K562 (cell line): Measurements from ENCODE around the gene MBD5. TPM values are rescaled to one million over a fixed set of nuclear protein-coding genes. Genes with fewer than 3 reads are reported as not detected.
A peak's percentile ranks its signal among the peaks of the same experiment; 100 is the strongest.

ENCODE experiments used
- ATAC-seq: fragments of 200-7000 bp; cut with Tn5 transposase; 3 replicates; pipeline ENCODE4 v1.9.1; 2020; ENCODE audit warnings: moderate library complexity
- BruUV-seq: library from RNA; stranded (reverse); fragments of 400-500 nt; replicated peaks from 2 replicates; lab custom pipeline; 2021; lab: Mats Ljungman, UMichigan
- CTCF ChIA-PET: fragments of 300-600 bp; formaldehyde crosslinking; extraction: SDS; loops from one replicate; lab custom pipeline; 2021; ENCODE audit warnings: low intra/inter-chr PET ratio; lab: Yijun Ruan, JAX
- POLR2A ChIA-PET: fragments of 300-600, 350-650 bp; sonication (Branson Sonifier 250); formaldehyde crosslinking; extraction: SDS; loops from one replicate; lab custom pipeline; 2021; ENCODE audit warnings: antibody characterized with exemption, inconsistent platforms; lab: Yijun Ruan, JAX
- DNase-seq, 4 experiments: peaks; one replicate each; pipeline versions ENCODE4 v3.0.0 to v3.0.0-alpha.2; 2011 to 2018; ENCODE audit warnings: low spot score in 3 of 4, mixed read lengths in 3 of 4; ENCODE audit errors: extremely low read depth in 1 of 4
- FAIRE-seq: peaks from 2 replicates; lab custom pipeline; 2011; peaks lifted over from hg19 to GRCh38; lab: Jason Lieb, UNC
- H2AFZ ChIP-seq: 2 replicates; pipeline ENCODE4 v1.6.0; 2011; ENCODE audit warnings: low read depth, low read length, control low read depth, inconsistent platforms
- H3K27ac ChIP-seq: fragments of 200-600 bp; 3 replicates; pipeline ENCODE4 v1.8.0; 2011; ENCODE audit warnings: low read depth, mild to moderate bottlenecking, control low read depth, inconsistent platforms, low read length, moderate library complexity, mixed read lengths; ENCODE audit errors: extremely low read depth
- H3K27me3 ChIP-seq, 2 experiments: fragments of 300-600 bp in 1 of 2; 2 replicates in 1 of 2; 3 replicates in 1 of 2; pipeline versions ENCODE4 v1.6.0 to v1.8.0; 2011; ENCODE audit warnings: inconsistent platforms in 2 of 2, low read length in 2 of 2, mild to moderate bottlenecking in 1 of 2, mixed read lengths in 1 of 2, moderate library complexity in 1 of 2; ENCODE audit not compliant: control insufficient read depth in 2 of 2, insufficient read depth in 2 of 2
- H3K36me3 ChIP-seq: fragments of 300-600 bp; 3 replicates; pipeline ENCODE4 v1.8.0; 2011; ENCODE audit warnings: mild to moderate bottlenecking, low read length, inconsistent platforms; ENCODE audit not compliant: control insufficient read depth, insufficient read depth
- H3K4me1 ChIP-seq, 2 experiments: fragments of 200-600 bp in 1 of 2; replicated peaks in 1 of 2; 2 replicates in 1 of 2; 3 replicates in 1 of 2; pipeline versions ENCODE4 v1.5.1 to v1.8.0; 2011; ENCODE audit warnings: inconsistent platforms in 2 of 2, low read length in 2 of 2, mild to moderate bottlenecking in 1 of 2, mixed read lengths in 1 of 2, moderate library complexity in 1 of 2; ENCODE audit not compliant: control insufficient read depth in 2 of 2, insufficient read depth in 2 of 2
- H3K4me2 ChIP-seq: 2 replicates; pipeline ENCODE4 v1.6.1; 2011; ENCODE audit warnings: low read length, control low read depth, inconsistent platforms, mixed read lengths; ENCODE audit not compliant: insufficient read depth
- H3K4me3 ChIP-seq: fragments of 200-600 bp; sonication (generic), shearing (Covaris generic); 2 replicates; pipeline ENCODE4 v1.5.1; 2016; ENCODE audit warnings: control low read depth, inconsistent platforms
- H3K79me2 ChIP-seq: fragments of 200-600 bp; 3 replicates; pipeline ENCODE4 v1.8.0; 2011; ENCODE audit warnings: low read length, inconsistent platforms; ENCODE audit not compliant: control insufficient read depth, insufficient read depth
- H3K9ac ChIP-seq, 2 experiments: 2 replicates each; pipeline versions ENCODE4 v1.6.0 to v1.6.1; 2011; ENCODE audit warnings: low read depth in 2 of 2, low read length in 2 of 2, control low read depth in 1 of 2, inconsistent platforms in 1 of 2, mild to moderate bottlenecking in 1 of 2, mixed read lengths in 1 of 2; ENCODE audit not compliant: insufficient read depth in 1 of 2
- H3K9me1 ChIP-seq: one replicate; pipeline ENCODE4 v1.6.0; 2011; ENCODE audit warnings: inconsistent platforms, mild to moderate bottlenecking, low read length, moderate library complexity; ENCODE audit not compliant: control insufficient read depth, insufficient read depth
- H3K9me3 ChIP-seq: replicated peaks from 2 replicates; pipeline ENCODE4 v1.5.1; 2011; ENCODE audit warnings: low read depth, low read length, inconsistent platforms; ENCODE audit not compliant: control insufficient read depth, insufficient read depth
- H4K20me1 ChIP-seq: replicated peaks from 2 replicates; pipeline ENCODE4 v1.6.1; 2011; ENCODE audit warnings: low read length, inconsistent platforms, mixed read lengths; ENCODE audit not compliant: control insufficient read depth, insufficient read depth
- E2F3 ChIP-seq: fragments of 250-450 bp; sonication (Bioruptor Pico); IDR thresholded peaks from 2 replicates; pipeline ENCODE4 v1.4.0; 2020; ENCODE audit warnings: mild to moderate bottlenecking
- ETV5 ChIP-seq: sonication (generic); formaldehyde crosslinking; IDR thresholded peaks from 2 replicates; pipeline ENCODE4 v1.4.0; 2020; ENCODE audit warnings: low read depth, mild to moderate bottlenecking, missing genetic modification reagents
- FOSL1 ChIP-seq: fragments of 200-800 bp; sonication (Bioruptor generic); conservative IDR thresholded peaks from 2 replicates; pipeline ENCODE4 v1.6.1; 2016; ENCODE audit warnings: missing genetic modification characterization, missing compliant biosample characterization
- HIVEP1 ChIP-seq: fragments of 250-450 bp; sonication (Bioruptor Pico); IDR thresholded peaks from 2 replicates; pipeline ENCODE4 v1.4.0; 2020; ENCODE audit warnings: mild to moderate bottlenecking
- MEIS2 ChIP-seq: fragments of 450-650 bp; IDR thresholded peaks from 2 replicates; pipeline ENCODE4 v1.6.1; 2014; ENCODE audit warnings: mild to moderate bottlenecking; ENCODE audit not compliant: partially characterized antibody
- PBX2 ChIP-seq, 2 experiments: IDR thresholded peaks in 1 of 2; conservative IDR thresholded peaks in 1 of 2; 2 replicates each; pipeline ENCODE4 v1.6.1; 2016; ENCODE audit warnings: low read depth in 2 of 2, mild to moderate bottlenecking in 1 of 2, missing compliant biosample characterization in 1 of 2, missing genetic modification characterization in 1 of 2, moderate library complexity in 1 of 2
- PCBP1 ChIP-seq: fragments of 200-400 bp; formaldehyde crosslinking; IDR thresholded peaks from 2 replicates; pipeline ENCODE4 v1.6.1; 2018; ENCODE audit warnings: mild to moderate bottlenecking, low read depth, low read length; ENCODE audit not compliant: poor library complexity, severe bottlenecking
- RBM22 ChIP-seq: fragments of 200-400 bp; formaldehyde crosslinking; IDR thresholded peaks from 2 replicates; pipeline ENCODE4 v1.6.1; 2018; ENCODE audit warnings: low read length, low read depth; ENCODE audit not compliant: poor library complexity, severe bottlenecking
- SAFB2 ChIP-seq: fragments of 200-400 bp; formaldehyde crosslinking; IDR thresholded peaks from 2 replicates; pipeline ENCODE4 v1.6.1; 2018; ENCODE audit warnings: borderline replicate concordance, low read length, low read depth, moderate library complexity; ENCODE audit not compliant: severe bottlenecking
- SPI1 ChIP-seq: IDR thresholded peaks from 2 replicates; pipeline ENCODE4 v1.6.1; 2011; ENCODE audit warnings: low read depth, low read length, control low read depth, borderline replicate concordance
- STAT5A ChIP-seq: IDR thresholded peaks from 2 replicates; pipeline ENCODE4 v1.6.1; 2012; ENCODE audit warnings: low read length, inconsistent platforms, borderline replicate concordance
- TAF9B ChIP-seq: fragments of 450-650 bp; IDR thresholded peaks from 2 replicates; pipeline ENCODE4 v1.6.1; 2018; ENCODE audit warnings: mild to moderate bottlenecking; ENCODE audit not compliant: partially characterized antibody
- WGBS: fragments of 100-300 bp; shearing (Covaris generic); methylation state at CpG from one replicate; pipeline ENCODE4 v1.1.6; 2016; ENCODE audit warnings: low coverage, mixed read lengths; ENCODE audit not compliant: insufficient coverage; ENCODE audit errors: missing lambda C conversion rate; 5-methylcytosine and 5-hydroxymethylcytosine counted together
- in situ Hi-C: fragments of 300-500 bp; cut with MboI; formaldehyde crosslinking; loops from 4 replicates; pipeline ENCODE4 v1.15.0; 2018; ENCODE audit warnings: inconsistent platforms, mixed read lengths
- intact Hi-C: fragments of 100-400 bp; cut with micrococcal nuclease; formaldehyde crosslinking; loops from 2 replicates; pipeline ENCODE4 v1.14.2; 2022
- polyA plus RNA-seq, 8 experiments: library from polyadenylated mRNA; depleted of rRNA in 4 of 8; stranded (reverse) in 5 of 8; unstranded in 3 of 8; fragments of >200 nt; fragmentation: Nextera tagmentation in 2 of 8; fragmentation: Illumina TruSeq in 1 of 8; extraction: Ambion mirVana in 2 of 8; extraction: Trizol in 1 of 8; gene quantifications; 2 replicates each; pipeline versions ENCODE4 v1.2.1 to v1.2.3, GENCODE V29; 2011 to 2014; ENCODE audit warnings: inconsistent platforms in 1 of 8, missing spikeins in 1 of 8
- total RNA-seq, 7 experiments: library from RNA; depleted of rRNA in 6 of 7; stranded (reverse); fragments of >200 nt in 6 of 7; fragmentation: Illumina TruSeq in 2 of 7; extraction: Trizol in 2 of 7; gene quantifications; 2 replicates each; pipeline versions ENCODE4 v1.2.1 to v1.2.3, GENCODE V29; 2011 to 2021; ENCODE audit warnings: low replicate concordance in 1 of 7
- TF ChIP-seq, protein P1 (sequence below): fragments of 450-650 bp; IDR thresholded peaks from 2 replicates; pipeline ENCODE4 v1.6.1; 2016

Gene MBD5
- total and polyA plus RNA-seq, 9 of the 15 experiments (the other 6 are each of a cell fraction or from before 2014, with no cell fraction given): 3.4 to 14.5 (median 9.0) TPM

DNA sequence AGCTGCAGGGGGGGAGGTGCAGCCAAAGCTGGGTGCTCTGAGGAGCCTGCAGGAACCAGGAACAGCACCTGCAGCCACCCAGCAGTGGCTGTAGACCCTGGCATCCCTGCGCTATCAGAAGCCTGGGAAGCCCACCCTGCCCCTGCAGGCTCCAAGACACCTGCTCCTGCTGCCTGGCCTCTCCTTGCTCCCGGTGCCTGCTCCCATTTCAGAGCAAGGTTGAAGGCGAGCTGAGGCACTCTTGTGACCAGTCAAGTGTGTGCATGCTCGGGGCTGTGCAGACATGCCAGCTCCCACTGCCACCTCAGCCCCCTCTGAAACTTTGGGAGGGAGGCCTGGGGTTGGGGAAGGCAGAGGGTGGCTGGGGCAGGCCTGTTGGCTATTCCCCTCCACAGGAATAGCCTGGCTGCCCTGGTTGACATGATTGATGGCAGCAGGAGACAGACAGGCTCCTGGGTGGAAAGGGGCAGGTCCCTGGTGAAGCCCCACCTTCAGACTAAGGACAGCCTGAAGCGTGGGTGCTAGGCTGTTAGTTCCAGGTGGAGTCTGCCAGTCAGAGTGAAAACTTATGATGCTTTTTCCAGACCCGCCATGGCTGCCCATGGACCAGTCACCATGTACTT is 151.4 kb downstream of the MBD5 start:
- in situ Hi-C loops (no loop called here), intact Hi-C loops (no loop called here)
- FAIRE-seq (no peak), DNase-seq (no peak), ATAC-seq (peak; percentile 38; the same call in 2 of the 3 replicates)
- Histone ChIP-seq H3K79me2 (no peaks in the 10 kb centered on the region), H3K9me3 (no peaks in the 10 kb centered on the region), H3K27ac (no peak overlapping the region), H2AFZ (no peak overlapping the region), H3K4me3 (no peak overlapping the region), H3K4me1 (peaks cover 0 to 7% of the 10 kb centered on the region in 2 experiments; a peak in 2 of 5 replicates), H3K9me1 (no peaks in the 10 kb centered on the region), H3K27me3 (no peaks in the 10 kb centered on the region), H3K4me2 (no peak overlapping the region), H4K20me1 (no peaks in the 10 kb centered on the region), H3K9ac (no peak overlapping the region), H3K36me3 (no peaks in the 10 kb centered on the region)
- 11% methylated on average over 6 of the region's 6 CpGs for WGBS
- no TSS peak for BruUV-seq
- POLR2A ChIA-PET: interaction anchor here (0.6 to 1.2 kb wide), 2 partner anchors 27 to 152 kb away, joined by 3 to 4 read pairs; partner anchors contain the start of gene ORC4
- TF ChIP-seq PCBP1 (no peak), ETV5 (CRISPR knock-in tag) (no peak), PBX2 (CRISPR knock-in tag; IDR thresholded peaks at IDR 0.05; ENCODE audit: low read depth) (no peak), PBX2 (tag; conservative IDR thresholded peaks at IDR 0.05; ENCODE audit: low read depth) (0 out of 2 replicates have a peak, but pooled peaks have one; percentile 37), STAT5A (no peak), SAFB2 (no peak), RBM22 (no peak), FOSL1 (tag) (no peak), HIVEP1 (no peak), MEIS2 (peak; percentile 63), SPI1 (no peak), E2F3 (CRISPR knock-in tag) (no peak), TAF9B (no peak)
- TF ChIP-seq, protein P1, sequence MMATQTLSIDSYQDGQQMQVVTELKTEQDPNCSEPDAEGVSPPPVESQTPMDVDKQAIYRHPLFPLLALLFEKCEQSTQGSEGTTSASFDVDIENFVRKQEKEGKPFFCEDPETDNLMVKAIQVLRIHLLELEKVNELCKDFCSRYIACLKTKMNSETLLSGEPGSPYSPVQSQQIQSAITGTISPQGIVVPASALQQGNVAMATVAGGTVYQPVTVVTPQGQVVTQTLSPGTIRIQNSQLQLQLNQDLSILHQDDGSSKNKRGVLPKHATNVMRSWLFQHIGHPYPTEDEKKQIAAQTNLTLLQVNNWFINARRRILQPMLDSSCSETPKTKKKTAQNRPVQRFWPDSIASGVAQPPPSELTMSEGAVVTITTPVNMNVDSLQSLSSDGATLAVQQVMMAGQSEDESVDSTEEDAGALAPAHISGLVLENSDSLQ: peak; percentile 66
- CTCF ChIA-PET: no interaction called here
